HEK293 (cell line): ENCODE results near the gene ZNF618.

ENCODE experiments used
- CTCF ChIA-PET: fragments of 350-600 bp; formaldehyde crosslinking; extraction: SDS; loops from one replicate; lab custom pipeline; 2021; ENCODE audit warnings: antibody characterized with exemption; lab: Yijun Ruan, JAX
- POLR2A ChIA-PET: fragments of 300-600 bp; formaldehyde crosslinking; extraction: SDS; loops from one replicate; lab custom pipeline; 2020; ENCODE audit warnings: antibody characterized with exemption, inconsistent platforms; lab: Yijun Ruan, JAX
- H3K27ac ChIP-seq: fragments of 200-500 bp; sonication (Bioruptor generic); 2 replicates; pipeline ENCODE4 v1.5.1; 2014; ENCODE audit warnings: low read depth, low read length, control low read depth, inconsistent platforms; ENCODE audit errors: extremely low read depth
- H3K36me3 ChIP-seq, 2 experiments: fragments of 200-500 bp in 1 of 2; sonication (Bioruptor generic) in 1 of 2; 1 replicate in 1 of 2; 2 replicates in 1 of 2; pipeline ENCODE4 v1.5.1; 2014 to 2017; ENCODE audit warnings: inconsistent platforms in 2 of 2, low read length in 2 of 2; ENCODE audit not compliant: control insufficient read depth in 2 of 2, insufficient read depth in 1 of 2
- H3K4me1 ChIP-seq: fragments of 200-500 bp; sonication (Bioruptor generic); 2 replicates; pipeline ENCODE4 v1.5.1; 2014; ENCODE audit warnings: mild to moderate bottlenecking, low read length, inconsistent platforms; ENCODE audit not compliant: control insufficient read depth, insufficient read depth
- H3K4me3 ChIP-seq: 2 replicates; pipeline ENCODE4 v1.5.1; 2011; ENCODE audit warnings: low read depth, mild to moderate bottlenecking, control low read depth, low read length, moderate library complexity
- H3K9me3 ChIP-seq: fragments of 200-500 bp; sonication (Bioruptor generic); 2 replicates; pipeline ENCODE4 v1.5.1; 2014; ENCODE audit warnings: low read depth, low read length, inconsistent platforms; ENCODE audit not compliant: control insufficient read depth, insufficient read depth
- GLIS2 ChIP-seq: fragments of 450-650 bp; formaldehyde crosslinking; IDR thresholded peaks from 2 replicates; pipeline ENCODE4 v1.5.1; 2016; ENCODE audit warnings: missing biosample characterization, missing genetic modification characterization
- REPIN1 ChIP-seq: fragments of 450-650 bp; formaldehyde crosslinking; IDR thresholded peaks from 2 replicates; pipeline ENCODE4 v1.5.1; 2017; ENCODE audit warnings: missing biosample characterization, missing genetic modification characterization, low read depth
- SCRT1 ChIP-seq: fragments of 450-650 bp; formaldehyde crosslinking; IDR thresholded peaks from 2 replicates; pipeline ENCODE4 v1.5.1; 2016; ENCODE audit warnings: missing biosample characterization, missing genetic modification characterization, borderline replicate concordance
- SCRT2 ChIP-seq: fragments of 450-650 bp; formaldehyde crosslinking; IDR thresholded peaks from 2 replicates; pipeline ENCODE4 v1.5.1; 2016; ENCODE audit warnings: missing biosample characterization, missing genetic modification characterization
- SP2 ChIP-seq: fragments of 450-650 bp; formaldehyde crosslinking; IDR thresholded peaks from 2 replicates; pipeline ENCODE4 v1.5.1; 2016; ENCODE audit warnings: missing biosample characterization, missing genetic modification characterization
- TCF7L2 ChIP-seq: IDR thresholded peaks from 2 replicates; pipeline ENCODE4 v1.6.1; 2011; ENCODE audit warnings: low read depth, mild to moderate bottlenecking, inconsistent platforms, low read length, moderate library complexity, borderline replicate concordance
- TRIM28 ChIP-seq: IDR thresholded peaks from 2 replicates; pipeline ENCODE4 v1.6.1; 2011; ENCODE audit warnings: low read length, control low read depth, borderline replicate concordance
- ZBTB44 ChIP-seq: fragments of 450-650 bp; IDR thresholded peaks from 2 replicates; pipeline ENCODE4 v1.5.1; 2018; ENCODE audit warnings: missing biosample characterization, mild to moderate bottlenecking, missing genetic modification characterization
- ZFHX2 ChIP-seq: fragments of 450-650 bp; formaldehyde crosslinking; conservative IDR thresholded peaks from 2 replicates; pipeline ENCODE4 v1.5.1; 2016; ENCODE audit warnings: missing biosample characterization, missing genetic modification characterization
- ZNF202 ChIP-seq: fragments of 450-650 bp; formaldehyde crosslinking; IDR thresholded peaks from 2 replicates; pipeline ENCODE4 v1.5.1; 2016; ENCODE audit warnings: missing biosample characterization, missing genetic modification characterization, borderline replicate concordance
- ZNF221 ChIP-seq: fragments of 450-650 bp; formaldehyde crosslinking; IDR thresholded peaks from 2 replicates; pipeline ENCODE4 v1.5.1; 2017; ENCODE audit warnings: missing biosample characterization, missing genetic modification characterization, borderline replicate concordance
- ZNF266 ChIP-seq: fragments of 450-650 bp; formaldehyde crosslinking; IDR thresholded peaks from 2 replicates; pipeline ENCODE4 v1.5.1; 2016; ENCODE audit warnings: missing biosample characterization, missing genetic modification characterization, low read depth
- ZNF302 ChIP-seq: fragments of 450-650 bp; formaldehyde crosslinking; IDR thresholded peaks from 2 replicates; pipeline ENCODE4 v1.5.1; 2016; ENCODE audit warnings: missing biosample characterization, missing genetic modification characterization, low read depth
- ZNF354C ChIP-seq: fragments of 450-650 bp; formaldehyde crosslinking; IDR thresholded peaks from 2 replicates; pipeline ENCODE4 v1.5.1; 2016; ENCODE audit warnings: missing biosample characterization, missing genetic modification characterization, low read depth, borderline replicate concordance
- ZNF366 ChIP-seq: fragments of 450-650 bp; formaldehyde crosslinking; conservative IDR thresholded peaks from 2 replicates; pipeline ENCODE4 v1.5.1; 2016; ENCODE audit warnings: missing biosample characterization, missing genetic modification characterization
- ZNF48 ChIP-seq: fragments of 450-650 bp; formaldehyde crosslinking; IDR thresholded peaks from 2 replicates; pipeline ENCODE4 v1.5.1; 2016; ENCODE audit warnings: missing biosample characterization, missing genetic modification characterization
- ZNF585B ChIP-seq: fragments of 450-650 bp; formaldehyde crosslinking; IDR thresholded peaks from 2 replicates; pipeline ENCODE4 v1.5.1; 2016; ENCODE audit warnings: missing biosample characterization, missing genetic modification characterization
- ZNF596 ChIP-seq: fragments of 450-650 bp; IDR thresholded peaks from 2 replicates; pipeline ENCODE4 v1.5.0; 2018; ENCODE audit warnings: missing biosample characterization, mild to moderate bottlenecking, missing genetic modification characterization, moderate library complexity
- ZNF624 ChIP-seq: fragments of 450-650 bp; formaldehyde crosslinking; IDR thresholded peaks from 2 replicates; pipeline ENCODE4 v1.5.1; 2017; ENCODE audit warnings: missing biosample characterization, missing genetic modification characterization
- TF ChIP-seq, protein P1 (sequence below): fragments of 450-650 bp; formaldehyde crosslinking; conservative IDR thresholded peaks from 2 replicates; pipeline ENCODE4 v1.5.1; 2016; ENCODE audit warnings: low read depth, missing biosample characterization, missing genetic modification characterization
- TF ChIP-seq, protein P2 (sequence below): fragments of 450-650 bp; formaldehyde crosslinking; IDR thresholded peaks from 2 replicates; pipeline ENCODE4 v1.5.1; 2016; ENCODE audit warnings: missing biosample characterization, missing genetic modification characterization
- TF ChIP-seq, protein P3 (sequence below): fragments of 450-650 bp; formaldehyde crosslinking; IDR thresholded peaks from 2 replicates; pipeline ENCODE4 v1.5.1; 2016; ENCODE audit warnings: missing biosample characterization, missing genetic modification characterization

ZNF618 gene

DNA sequence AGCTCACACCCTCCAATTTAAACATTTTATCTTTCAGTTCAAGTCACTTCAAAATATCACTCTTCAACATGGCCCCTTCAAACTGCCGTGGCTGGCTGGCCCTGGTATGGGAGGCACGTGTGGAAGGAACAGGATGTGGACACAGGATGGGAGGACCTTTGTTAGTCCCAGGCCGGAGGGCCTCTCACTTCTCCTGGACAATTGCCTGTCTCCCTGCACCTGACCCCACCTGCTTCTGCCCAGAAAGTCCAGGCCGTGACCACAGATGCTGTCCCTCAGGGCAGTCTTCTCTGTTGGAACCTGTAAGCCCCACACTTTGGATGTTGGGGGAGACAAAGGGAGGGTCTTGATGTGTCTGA, 182.6 kb downstream of the ZNF618 start:
- no peaks in the 10 kb centered on the region for H3K9me3 ChIP-seq
- TF ChIP-seq ZBTB44 (no peak), REPIN1 (tag by site-specific recombination) (no peak), GLIS2 (no peak)
- TF ChIP-seq, all 188 proteins: peak for 0
- no peaks in the 10 kb centered on the region for H3K4me1 ChIP-seq
- no peak overlapping the region for H3K4me3 ChIP-seq
- CTCF ChIA-PET: interaction anchor here (0.7 to 4.8 kb wide), 3 partner anchors 24 to 246 kb away, joined by 3 to 19 read pairs (median 3); no protein-coding TSS in a partner anchor
- no peaks in the 10 kb centered on the region for H3K36me3 ChIP-seq
- H3K27ac ChIP-seq: no peak overlapping the region
- POLR2A ChIA-PET: no interaction called here

DNA sequence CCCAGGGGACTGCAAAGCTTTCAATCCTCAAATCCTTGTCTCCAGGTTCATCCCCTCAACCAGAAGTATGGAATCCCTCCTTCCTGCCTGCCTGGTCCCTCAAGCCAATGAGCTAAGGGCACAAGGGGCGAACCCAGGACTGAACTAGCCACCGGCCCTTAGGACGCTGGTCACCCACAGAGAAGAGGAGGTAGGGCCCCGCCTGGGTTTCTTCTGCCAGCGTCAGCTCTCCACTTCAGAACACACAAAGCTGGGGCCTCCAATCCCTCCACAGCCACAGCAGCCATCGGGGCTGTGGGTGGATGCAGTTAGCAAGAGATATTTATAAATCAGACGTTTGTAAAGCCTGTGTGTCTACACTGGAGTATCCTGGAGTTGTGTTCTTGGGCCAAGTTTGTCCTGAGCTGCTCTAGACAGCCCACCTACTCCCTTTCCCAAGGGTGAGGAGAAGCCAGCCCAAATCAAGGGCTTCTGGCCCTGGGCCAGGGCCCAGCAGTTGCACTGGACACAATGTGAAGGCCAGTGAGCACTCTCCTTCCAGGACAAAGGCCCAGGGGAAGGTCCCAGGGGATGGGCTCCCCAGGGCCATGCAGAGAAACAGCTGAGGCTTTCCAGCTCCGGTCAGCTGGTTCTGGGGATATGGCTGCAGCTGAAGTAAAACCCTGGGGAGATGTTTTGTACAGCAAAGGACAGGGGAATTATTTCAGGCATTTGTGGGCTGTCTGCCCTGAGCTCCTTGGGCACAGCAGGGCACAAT, 183.1 kb downstream of the ZNF618 start:
- CTCF ChIA-PET: interaction anchor here (0.5 to 4.8 kb wide), 3 partner anchors 23 to 246 kb away, joined by 3 to 19 read pairs (median 3); no protein-coding TSS in a partner anchor

GRCh38 chr9:114060070-114060469, 184.0 kb downstream of the ZNF618 start:
- Histone ChIP-seq H3K4me3 (no peak overlapping the region), H3K27ac (no peak overlapping the region), H3K4me1 (no peaks in the 10 kb centered on the region), H3K9me3 (no peaks in the 10 kb centered on the region), H3K36me3 (no peaks in the 10 kb centered on the region)
- ChIA-PET CTCF (interaction anchor here (4.8 kb wide), 1 partner anchor 22 kb away, joined by 19 read pairs; no protein-coding TSS in a partner anchor), POLR2A (no interaction called here)
- TF ChIP-seq, protein P1, sequence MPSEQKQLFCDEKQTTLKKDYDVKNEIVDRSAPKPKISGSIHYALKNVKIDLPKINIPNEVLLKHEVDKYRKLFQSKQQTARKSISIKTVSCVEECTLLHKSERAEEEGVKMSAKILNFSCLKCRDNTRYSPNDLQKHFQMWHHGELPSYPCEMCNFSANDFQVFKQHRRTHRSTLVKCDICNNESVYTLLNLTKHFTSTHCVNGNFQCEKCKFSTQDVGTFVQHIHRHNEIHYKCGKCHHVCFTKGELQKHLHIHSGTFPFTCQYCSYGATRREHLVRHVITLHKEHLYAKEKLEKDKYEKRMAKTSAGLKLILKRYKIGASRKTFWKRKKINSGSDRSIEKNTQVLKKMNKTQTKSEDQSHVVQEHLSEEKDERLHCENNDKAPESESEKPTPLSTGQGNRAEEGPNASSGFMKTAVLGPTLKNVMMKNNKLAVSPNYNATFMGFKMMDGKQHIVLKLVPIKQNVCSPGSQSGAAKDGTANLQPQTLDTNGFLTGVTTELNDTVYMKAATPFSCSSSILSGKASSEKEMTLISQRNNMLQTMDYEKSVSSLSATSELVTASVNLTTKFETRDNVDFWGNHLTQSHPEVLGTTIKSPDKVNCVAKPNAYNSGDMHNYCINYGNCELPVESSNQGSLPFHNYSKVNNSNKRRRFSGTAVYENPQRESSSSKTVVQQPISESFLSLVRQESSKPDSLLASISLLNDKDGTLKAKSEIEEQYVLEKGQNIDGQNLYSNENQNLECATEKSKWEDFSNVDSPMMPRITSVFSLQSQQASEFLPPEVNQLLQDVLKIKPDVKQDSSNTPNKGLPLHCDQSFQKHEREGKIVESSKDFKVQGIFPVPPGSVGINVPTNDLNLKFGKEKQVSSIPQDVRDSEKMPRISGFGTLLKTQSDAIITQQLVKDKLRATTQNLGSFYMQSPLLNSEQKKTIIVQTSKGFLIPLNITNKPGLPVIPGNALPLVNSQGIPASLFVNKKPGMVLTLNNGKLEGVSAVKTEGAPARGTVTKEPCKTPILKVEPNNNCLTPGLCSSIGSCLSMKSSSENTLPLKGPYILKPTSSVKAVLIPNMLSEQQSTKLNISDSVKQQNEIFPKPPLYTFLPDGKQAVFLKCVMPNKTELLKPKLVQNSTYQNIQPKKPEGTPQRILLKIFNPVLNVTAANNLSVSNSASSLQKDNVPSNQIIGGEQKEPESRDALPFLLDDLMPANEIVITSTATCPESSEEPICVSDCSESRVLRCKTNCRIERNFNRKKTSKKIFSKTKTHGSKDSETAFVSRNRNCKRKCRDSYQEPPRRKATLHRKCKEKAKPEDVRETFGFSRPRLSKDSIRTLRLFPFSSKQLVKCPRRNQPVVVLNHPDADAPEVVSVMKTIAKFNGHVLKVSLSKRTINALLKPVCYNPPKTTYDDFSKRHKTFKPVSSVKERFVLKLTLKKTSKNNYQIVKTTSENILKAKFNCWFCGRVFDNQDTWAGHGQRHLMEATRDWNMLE (tag by site-specific recombination): no peak
- no peak for TF ChIP-seq ZNF302 (tag by site-specific recombination)
- no peak for TF ChIP-seq ZFHX2 (tag by site-specific recombination)
- TF ChIP-seq, protein P2, sequence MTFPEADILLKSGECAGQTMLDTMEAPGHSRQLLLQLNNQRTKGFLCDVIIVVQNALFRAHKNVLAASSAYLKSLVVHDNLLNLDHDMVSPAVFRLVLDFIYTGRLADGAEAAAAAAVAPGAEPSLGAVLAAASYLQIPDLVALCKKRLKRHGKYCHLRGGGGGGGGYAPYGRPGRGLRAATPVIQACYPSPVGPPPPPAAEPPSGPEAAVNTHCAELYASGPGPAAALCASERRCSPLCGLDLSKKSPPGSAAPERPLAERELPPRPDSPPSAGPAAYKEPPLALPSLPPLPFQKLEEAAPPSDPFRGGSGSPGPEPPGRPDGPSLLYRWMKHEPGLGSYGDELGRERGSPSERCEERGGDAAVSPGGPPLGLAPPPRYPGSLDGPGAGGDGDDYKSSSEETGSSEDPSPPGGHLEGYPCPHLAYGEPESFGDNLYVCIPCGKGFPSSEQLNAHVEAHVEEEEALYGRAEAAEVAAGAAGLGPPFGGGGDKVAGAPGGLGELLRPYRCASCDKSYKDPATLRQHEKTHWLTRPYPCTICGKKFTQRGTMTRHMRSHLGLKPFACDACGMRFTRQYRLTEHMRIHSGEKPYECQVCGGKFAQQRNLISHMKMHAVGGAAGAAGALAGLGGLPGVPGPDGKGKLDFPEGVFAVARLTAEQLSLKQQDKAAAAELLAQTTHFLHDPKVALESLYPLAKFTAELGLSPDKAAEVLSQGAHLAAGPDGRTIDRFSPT (tag by site-specific recombination): no peak
- TF ChIP-seq ZNF366: no peak
- no peak for TF ChIP-seq ZNF48 (tag by site-specific recombination)
- no peak for TF ChIP-seq ZNF354C
- TF ChIP-seq, protein P3, sequence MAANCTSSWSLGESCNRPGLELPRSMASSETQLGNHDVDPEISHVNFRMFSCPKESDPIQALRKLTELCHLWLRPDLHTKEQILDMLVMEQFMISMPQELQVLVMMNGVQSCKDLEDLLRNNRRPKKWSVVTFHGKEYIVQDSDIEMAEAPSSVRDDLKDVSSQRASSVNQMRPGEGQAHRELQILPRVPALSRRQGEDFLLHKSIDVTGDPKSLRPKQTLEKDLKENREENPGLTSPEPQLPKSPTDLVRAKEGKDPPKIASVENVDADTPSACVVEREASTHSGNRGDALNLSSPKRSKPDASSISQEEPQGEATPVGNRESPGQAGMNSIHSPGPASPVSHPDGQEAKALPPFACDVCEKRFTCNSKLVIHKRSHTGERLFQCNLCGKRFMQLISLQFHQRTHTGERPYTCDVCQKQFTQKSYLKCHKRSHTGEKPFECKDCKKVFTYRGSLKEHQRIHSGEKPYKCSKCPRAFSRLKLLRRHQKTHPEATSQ: no peak
- TF ChIP-seq SCRT2: no peak

More for the DNA sequence above, 183.1 kb downstream of the ZNF618 start:
- H3K27ac ChIP-seq: no peak overlapping the region
- H3K36me3 ChIP-seq: no peaks in the 10 kb centered on the region
- POLR2A ChIA-PET: no interaction called here
- no peaks in the 10 kb centered on the region for H3K9me3 ChIP-seq
- no peaks in the 10 kb centered on the region for H3K4me1 ChIP-seq
- TF ChIP-seq ZNF266 (tag by site-specific recombination) (no peak), SCRT1 (no peak), TCF7L2 (no peak), SP2 (tag by site-specific recombination) (no peak), ZNF596 (tag by site-specific recombination) (no peak), TRIM28 (no peak), ZNF585B (tag by site-specific recombination) (no peak), ZBTB44 (no peak), ZNF624 (tag by site-specific recombination) (no peak), ZNF221 (tag by site-specific recombination) (no peak), ZNF202 (tag by site-specific recombination) (no peak)
- H3K4me3 ChIP-seq: no peak overlapping the region
